GM21723 (cell line): ENCODE results near the gene COX8A.
A peak's percentile ranks its signal among the peaks of the same experiment; 100 is the strongest.
"Not testable (repeated sequence)": the region's sequence is repeated elsewhere in the genome, so short reads cannot be mapped to it uniquely, and the experiment has no call there.

Source experiments
- ATAC-seq: cut with Tn5 transposase; IDR thresholded peaks from one replicate; pipeline ENCODE4 v1.9.1; 2021; ENCODE audit warnings: mild to moderate bottlenecking, moderate library complexity; ENCODE audit not compliant: unreplicated experiment

Gene COX8A

DNA sequence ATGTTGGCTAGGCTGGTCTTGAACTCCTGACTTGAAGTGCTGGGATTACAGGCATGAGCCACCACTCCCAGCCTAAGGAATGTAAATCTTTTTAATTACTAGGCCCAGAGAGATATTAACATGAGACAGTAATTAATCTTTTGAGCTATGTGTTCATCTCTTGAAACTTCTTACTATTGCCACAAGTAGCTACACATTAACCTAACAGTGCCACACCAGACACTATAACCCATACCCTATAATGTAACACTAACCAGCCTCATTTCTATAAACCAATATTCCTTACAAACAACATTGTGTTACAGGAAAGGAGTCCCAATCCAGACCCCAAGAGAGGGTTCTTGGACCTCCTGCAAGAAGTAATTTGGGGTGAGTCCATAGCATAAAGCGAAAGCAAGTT, 8.0 kb upstream of the COX8A start:
- no peak for ATAC-seq

DNA sequence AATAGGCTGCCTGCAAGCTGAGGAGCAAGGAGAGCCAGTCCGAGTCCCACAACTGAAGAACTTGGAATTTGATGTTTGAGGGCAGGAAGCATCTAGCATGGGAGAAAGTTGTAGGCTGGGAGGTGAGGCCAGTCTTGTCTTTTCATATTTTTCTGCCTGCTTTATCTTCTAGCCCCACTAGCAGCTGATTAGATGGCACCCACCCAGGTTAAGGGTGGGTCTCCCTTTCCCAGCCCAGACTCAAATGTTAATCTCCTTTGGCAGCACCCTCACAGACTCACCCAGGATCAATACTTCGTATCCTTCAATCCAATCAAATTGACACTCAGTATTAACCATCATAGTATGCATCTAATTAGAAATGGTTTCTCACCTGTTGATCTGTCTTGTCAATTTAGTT, 5.0 kb upstream of the COX8A start:
- ATAC-seq, result no peak

DNA sequence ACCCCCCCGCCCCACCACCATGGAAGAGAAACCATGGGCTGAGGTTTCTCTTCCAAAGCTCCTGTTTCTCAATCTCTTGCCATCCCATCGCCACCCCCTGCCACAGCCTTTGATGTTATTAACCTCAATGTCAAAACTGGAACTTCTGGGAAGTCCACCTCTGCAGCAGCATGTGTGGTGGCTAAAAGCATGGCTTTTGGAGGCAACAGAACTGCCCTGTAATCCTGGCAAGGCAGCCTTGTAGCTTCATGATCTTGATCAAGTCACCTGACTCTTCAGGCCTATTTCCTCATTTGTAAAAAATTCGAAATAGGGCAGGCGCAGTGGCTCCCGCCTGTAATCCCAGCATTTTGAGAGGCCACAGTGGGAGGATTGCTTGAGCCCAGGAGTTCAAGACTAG, 3.5 kb upstream of the COX8A start:
- no peak for ATAC-seq

DNA sequence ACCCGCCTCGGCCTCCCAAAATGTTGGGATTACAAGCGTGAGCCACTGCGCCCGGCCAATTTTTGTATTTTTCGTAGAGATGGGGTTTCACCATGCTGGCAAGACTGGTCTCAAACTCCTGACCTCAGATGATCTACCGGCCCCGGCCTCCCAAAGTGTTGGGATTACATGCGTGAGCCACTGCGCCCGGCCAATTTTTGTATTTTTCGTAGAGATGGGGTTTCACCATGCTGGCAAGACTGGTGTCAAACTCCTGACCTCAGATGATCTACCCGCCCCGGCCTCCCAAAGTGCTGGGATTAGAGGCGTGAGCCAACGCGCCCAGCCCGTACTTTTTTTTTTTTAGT, 535 bp upstream of the COX8A start:
- not testable (repeated sequence) for ATAC-seq

DNA sequence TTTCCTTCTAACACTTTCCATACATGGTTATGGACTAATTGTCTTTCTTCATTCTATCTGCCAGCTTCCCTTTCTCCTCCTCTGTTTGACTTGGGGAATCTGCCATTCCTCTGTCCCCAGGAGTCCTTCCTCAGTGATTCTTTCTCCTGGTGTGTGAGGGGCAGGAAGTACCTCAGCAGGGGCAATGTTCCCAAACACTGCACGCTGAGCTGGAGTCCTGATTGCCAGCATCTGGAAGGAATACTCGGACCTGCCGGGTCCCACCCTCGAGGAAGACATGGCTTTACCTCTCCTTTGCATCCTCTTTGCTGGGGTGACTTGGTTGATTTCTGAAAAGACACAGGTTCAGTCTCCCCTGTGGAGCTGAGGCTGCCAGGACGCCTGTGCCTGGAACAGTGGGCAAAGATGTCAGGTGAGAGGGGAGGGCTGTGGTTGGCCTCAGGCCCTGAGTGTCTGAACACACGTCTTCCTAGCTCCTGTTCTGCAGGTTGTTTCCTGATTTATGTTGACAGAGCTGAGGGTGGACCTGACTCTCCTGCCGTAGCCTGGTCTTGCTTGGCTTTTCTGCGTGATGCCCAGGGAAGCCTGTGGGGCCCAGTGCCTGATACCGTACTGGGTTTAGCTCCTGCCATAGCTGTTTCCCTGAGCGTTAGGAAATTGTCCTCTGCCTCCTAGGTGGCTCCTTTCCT, 4.3 kb downstream of the COX8A start:
- ATAC-seq, result no peak

DNA sequence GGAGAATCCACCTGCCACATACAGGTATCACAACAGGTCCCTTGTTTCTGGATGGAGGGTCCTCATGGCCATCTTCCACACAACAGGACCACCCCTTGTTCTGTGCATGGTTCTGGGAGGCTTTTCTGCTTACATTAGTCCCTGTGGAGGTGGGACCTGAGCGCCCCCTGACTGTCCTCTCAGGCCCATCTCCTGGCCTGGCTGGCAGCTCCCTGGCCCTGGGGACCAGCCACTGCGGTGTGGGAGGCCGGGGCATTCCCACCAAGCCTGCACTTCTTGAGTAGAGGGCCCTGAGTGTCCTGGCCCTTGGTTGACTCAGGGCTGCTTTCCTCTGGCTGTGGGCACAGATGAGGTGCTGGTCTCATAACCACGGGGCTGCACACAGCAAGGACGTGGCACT, 5.0 kb downstream of the COX8A start:
- no peak for ATAC-seq

DNA sequence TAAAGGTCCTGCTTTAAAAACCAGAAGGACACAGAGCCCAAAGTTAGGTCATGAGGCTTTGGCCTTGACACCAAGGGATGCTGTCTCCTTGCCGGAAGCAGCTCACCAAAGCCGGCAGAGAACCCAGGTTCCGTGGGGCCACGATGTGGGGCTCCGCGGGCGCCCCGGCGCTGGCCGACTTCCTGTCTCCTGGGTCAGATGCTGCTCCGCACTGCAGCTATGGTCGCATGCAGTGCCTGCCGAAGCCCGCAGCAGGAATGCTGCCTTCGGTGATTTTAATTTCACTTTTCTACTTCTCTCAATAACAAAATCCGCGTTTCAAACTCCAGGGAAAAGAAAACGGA, 11.4 kb downstream of the COX8A start:
- ATAC-seq, result no peak

DNA sequence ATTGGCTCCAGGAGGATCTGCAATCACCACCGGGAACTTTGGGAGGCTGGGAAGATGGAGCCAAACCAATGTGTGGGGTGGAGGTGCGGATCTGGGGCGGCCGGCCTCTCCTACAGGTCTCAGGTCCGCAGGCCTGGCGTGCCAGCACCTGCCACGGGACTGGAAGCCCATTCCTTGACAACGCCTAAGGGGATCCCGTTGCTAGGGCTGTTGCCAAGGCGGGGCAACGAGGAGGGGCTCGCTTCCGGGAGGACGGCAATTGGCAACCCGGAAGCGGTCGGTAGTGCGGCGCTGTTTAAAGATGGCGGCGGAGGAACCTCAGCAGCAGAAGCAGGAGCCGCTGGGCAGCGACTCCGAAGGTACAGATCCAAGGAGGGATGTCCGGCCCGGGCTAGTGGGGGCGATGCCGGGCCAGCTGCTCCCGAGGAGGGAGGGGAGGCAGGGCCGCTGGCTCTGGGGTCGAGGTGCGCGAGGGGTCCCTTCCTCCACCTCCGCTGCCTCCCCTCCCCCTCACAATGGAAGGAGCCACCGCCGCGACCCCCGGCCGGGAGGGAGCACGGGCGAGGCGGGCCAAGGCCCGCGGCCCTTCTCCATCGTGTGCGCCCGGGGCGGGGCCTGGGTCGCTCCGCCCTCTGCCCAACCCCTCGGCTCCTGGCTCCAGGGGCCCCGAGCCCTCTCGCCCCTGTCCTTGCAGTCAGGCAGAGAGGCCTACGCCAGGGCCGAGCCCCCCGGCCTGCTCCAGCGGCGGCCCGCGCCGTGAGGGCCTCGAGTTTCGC, 11.9 kb downstream of the COX8A start, which contains the start of gene OTUB1:
TSS of gene OTUB1 (plus strand) at position 283 of the 776 bp plus-strand sequence. CDS start at position 302, 19 bp downstream.
- ATAC-seq, result peak; percentile 89

DNA sequence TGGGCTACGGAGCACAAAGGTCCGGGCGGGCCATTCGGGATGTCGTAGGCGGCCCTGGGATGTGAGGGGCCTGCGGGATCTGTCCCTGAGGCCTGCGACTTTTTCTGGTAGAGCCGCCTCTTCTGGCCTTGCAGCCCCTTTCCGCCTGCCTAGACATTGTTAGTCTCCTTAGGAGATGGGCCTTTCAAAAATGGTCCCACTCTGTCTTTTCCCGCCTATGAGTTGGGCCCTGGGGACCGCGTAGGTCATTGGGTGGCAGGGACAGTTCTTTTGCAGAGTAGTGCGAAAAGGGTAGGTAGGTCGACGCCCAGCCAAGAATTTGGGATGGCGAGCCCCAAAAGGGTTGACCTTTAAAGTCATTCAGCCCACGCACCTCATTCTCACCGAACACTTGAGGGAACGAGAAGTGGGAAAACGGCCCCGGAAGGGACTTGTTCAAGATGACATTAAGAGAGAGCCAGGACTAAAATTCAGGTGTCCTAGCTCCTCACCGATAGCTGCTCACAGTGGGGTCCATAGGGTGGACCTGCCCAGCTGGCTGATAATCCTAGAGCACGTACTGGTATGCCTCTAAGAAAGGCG, 12.6 kb downstream of the COX8A start:
- ATAC-seq, result no peak

DNA sequence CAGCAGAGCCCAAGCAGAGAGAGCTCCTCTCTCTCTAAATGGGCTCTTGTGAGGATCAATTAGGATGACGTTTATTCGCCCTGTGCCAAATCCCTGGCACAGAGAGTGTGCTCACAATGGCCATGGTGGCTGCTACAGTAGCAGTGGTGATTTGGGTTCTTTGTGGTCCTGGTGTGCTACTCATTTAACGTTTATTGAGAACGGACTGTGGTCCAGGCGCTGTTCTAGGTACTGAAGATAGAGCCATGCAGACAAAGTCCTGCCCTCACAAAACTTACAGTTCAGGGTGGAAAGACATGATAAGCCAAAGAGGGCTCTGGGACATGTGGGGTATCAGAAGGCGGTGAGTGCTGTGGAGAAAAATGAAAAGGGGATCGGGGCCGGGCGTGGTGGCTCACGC, 17.1 kb downstream of the COX8A start:
- ATAC-seq, result no peak

DNA sequence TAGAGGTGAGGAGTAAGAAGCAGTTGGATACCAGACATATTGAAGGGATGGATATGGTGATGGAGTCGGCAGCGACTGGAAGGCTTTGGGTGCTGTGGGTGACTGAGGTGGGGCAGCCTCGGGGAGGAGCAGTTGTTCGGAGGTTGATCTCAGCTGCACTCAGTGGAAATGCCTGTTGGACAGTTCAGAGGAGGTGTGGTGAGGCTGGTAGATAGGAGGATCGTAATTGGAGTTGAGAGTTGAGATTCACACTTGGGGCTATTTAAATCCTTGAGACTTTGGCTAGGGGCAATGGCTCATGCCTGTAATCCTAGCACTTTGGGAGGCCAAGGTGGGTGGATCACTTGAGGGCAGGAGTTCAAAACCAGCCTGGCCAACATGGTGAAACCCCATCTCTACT, 18.7 kb downstream of the COX8A start:
- no peak for ATAC-seq

DNA sequence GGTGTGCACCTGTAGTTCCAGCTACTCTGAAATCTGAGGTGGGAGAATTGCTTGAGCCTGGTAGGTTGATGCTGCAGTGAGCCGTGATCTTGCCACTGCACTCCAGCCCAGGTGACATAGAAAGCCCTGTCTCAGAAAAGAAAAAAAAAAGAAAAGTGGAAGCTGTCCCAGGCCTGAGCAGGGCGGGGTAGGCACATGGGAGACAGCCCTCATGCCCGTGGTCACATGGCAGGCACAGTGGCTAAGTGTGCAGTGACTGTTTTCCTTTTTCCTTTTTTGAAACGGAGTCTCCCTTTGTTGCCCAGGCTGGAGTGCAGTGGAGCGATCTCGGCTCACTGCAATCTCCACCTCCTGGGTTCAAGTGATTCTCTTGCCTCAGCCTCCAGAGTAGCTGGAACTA, 19.6 kb downstream of the COX8A start:
- no peak for ATAC-seq

DNA sequence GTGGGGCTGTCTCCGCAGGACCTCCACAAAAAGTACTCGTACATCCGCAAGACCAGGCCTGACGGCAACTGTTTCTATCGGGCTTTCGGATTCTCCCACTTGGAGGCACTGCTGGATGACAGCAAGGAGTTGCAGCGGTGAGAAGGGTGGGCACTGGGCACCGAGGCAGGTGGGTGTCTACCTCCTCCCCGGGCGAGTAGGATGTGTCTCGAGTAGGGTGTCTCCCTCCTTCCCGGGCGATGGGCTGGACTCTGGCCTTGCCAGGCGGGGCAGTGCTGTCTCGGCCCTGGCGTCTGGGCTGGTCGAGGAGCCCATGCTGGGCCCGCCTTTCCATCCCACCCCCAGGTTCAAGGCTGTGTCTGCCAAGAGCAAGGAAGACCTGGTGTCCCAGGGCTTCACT, 22.1 kb downstream of the COX8A start:
- ATAC-seq, result no peak

DNA sequence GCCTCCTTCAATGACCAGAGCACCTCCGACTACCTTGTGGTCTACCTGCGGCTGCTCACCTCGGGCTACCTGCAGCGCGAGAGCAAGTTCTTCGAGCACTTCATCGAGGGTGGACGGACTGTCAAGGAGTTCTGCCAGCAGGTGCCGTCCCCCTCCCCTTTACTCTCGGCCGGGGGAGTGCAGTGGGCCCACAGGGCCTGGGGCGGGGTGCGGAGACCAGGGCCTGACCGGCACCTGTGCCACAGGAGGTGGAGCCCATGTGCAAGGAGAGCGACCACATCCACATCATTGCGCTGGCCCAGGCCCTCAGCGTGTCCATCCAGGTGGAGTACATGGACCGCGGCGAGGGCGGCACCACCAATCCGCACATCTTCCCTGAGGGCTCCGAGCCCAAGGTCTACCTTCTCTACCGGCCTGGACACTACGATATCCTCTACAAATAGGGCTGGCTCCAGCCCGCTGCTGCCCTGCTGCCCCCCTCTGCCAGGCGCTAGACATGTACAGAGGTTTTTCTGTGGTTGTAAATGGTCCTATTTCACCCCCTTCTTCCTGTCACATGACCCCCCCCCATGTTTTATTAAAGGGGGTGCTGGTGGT, 22.8 kb downstream of the COX8A start:
- no peak for ATAC-seq

DNA sequence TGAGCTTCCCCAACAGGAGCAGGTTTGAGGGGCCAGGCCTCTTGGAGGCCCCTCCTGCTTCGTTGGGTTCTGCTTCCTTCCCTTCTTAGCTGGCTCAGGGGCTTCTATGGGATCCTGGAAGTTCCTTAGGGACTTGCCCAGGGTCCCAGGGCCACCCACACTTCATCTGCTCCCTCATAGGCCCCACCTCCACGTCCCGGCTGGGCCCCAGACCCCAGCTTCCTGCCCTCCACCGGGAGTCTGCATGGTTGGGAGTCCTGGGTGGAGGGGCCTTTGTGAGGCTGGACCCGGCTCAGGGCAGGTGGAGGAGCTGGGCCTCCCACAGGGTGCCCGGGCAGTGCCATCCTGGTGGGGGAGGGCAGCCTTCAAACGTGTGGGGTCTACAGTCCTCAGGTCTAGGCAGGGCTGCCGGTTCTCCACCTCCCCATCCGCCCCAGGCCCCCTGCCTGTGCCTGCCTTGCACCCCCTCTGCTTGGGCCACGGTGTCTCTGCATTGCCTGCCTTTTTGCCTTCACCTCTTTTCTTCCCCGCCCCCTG, 23.4 kb downstream of the COX8A start:
- ATAC-seq, result no peak

DNA sequence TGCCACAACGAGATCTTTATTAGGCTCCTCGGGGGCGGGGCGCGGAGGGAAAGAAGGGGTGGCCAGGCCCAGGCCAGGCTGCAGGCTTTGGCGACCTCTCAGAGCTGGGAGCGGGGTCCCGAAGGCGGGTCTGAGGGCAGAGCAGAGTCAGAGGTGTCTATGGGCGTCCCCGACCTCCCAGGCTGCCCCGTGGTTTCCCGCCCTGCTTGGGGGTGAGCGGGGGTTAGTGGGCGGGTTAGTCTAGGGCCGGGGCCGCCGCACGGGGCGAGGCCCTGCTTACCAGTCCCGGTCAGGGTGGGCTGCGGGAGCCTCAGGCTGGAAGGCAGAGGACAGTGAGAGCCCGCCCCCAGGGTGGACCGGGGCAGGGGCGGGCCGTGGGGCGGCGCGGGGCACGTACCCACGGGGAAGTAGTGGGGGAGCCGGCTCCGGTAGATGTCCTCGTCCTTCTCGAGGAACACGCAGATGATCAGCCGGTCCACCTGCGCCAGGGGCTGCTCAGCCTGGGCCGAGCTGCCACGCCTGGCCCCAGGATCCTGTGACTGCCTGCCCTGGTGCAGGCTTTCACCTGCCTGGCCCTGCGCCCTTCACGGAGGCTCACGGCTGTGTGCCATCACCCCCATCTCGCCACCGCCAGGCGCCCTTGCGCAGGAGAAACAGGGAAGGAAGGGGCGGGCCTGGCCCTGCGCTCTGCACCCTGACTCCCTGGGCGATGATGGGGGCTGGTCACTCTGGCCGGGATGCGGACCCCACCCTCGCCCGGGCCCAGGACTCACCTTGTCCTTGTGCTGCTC, 24.3 kb downstream of the COX8A start:
- ATAC-seq, result no peak

DNA sequence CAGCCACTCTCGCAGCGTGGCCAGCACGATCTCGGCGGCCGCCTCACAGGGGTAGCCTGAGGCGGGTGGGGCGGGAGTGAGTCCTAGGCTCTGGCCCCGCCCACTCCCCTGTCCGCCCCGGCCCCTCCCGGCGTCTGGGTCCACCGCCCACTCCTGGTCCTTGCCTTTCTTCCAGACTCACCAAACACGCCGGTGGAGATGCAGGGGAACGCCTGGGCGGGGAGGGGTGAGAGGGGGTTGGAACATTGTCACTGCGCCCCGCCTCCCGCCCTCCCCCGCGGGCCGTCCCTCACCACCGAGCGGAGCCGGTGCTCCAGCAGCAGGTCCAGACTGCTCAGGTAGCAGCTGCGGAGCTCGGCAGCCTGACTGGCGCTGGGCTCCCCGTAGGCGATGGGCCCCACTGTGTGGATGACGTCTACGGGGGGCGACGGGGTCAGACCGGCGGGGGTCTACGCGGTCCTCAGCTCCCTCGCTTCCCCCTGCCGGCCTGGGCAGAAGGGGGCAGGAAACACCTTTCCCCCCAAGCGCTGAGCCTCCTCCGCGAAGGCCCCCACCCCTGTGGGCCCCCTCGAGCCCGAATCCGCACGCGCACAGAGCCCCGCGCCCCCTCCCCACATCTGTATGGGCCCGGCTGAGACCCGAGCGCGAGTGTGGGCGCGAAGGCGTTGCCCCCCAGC, 25.1 kb downstream of the COX8A start:
- ATAC-seq, result no peak

DNA sequence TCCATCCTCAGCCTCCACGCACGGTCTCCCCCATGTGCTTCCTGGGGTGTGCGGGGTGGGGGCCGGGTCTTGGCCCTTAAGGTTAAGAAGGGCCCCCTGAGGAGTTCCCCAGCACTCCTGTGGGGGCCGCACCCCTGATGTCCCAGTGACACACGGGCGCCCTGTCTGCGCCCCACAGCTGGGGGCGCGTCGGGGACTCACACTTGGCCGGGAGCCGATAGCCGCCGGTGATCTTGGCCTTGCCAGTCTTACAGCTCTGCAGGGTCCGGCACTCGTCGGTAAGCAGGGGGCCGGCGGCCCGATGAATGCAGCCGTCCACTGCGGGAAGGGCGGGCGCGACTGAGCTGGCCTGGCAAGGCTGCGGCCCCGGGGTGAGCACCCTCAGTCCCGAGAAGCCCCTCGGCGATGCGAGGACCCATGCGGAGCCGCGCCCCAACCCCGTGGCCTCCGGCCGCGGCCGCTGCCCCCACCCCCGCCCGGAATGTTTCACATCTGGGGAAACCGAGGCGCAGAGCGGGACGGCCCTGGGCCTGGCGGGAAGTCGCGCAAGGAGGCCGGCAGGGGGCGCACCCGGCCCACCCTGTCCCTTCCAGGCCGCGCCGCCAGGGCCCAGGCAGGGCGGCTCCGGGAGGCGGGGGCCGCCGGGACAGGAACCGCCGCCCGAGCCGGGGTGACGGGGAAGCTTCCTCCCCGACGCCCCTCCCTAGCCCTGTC, 25.8 kb downstream of the COX8A start:
- peak; percentile 63 for ATAC-seq

DNA sequence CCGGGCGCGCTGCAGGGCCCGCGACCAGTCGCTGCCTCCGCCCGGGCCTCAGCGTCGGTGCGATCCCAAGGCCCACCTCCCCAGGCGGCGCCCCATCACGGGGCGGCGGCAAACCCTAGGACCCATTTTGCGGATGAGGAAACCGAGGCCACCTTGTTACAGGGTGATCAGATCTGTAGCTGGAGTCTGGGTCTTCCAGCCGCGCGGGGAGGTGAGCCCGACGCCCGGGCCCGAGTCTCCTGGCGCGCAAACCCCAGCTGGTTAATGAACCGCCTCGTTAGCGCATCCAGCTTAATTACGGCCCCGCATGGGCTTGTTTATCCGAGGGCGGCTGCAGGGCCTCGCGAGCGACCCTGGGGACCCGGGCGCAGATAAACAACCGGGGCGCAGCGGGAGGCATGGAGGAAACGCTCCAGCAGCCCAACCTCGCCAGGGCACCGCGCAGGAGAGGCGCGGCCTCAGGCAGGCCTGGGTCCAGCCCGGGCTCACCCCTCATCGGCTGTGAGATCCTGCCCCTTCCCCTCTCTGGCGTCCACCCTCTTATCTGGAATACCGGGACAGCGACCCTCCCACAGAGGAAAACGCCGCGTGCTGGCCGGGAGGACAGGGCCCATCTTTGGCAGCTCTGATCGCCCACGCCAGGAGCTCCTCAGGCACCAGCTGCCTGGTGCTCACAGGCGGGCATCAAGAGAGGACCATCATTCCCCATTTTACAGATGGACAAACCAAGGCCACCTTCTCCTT, 26.5 kb downstream of the COX8A start:
- ATAC-seq, result no peak
